HepG2 (cell line): ENCODE data around the gene THRB. TPM values are rescaled to one million over a fixed set of nuclear protein-coding genes. Genes with fewer than 3 reads are reported as not detected.

Experiments
- ATAC-seq: fragments of 200-7000 bp; cut with Tn5 transposase; 3 replicates; pipeline ENCODE4 v1.9.1; 2020; ENCODE audit warnings: mild to moderate bottlenecking, moderate library complexity
- BruUV-seq: library from RNA; stranded (reverse); fragments of 400-500 nt; replicated peaks from 2 replicates; lab custom pipeline; 2021; lab: Mats Ljungman, UMichigan
- CTCF ChIA-PET: fragments of 300-600 bp; formaldehyde crosslinking; extraction: SDS; loops from one replicate; lab custom pipeline; 2021; ENCODE audit warnings: low total read pairs, inconsistent platforms, low intra/inter-chr PET ratio; lab: Yijun Ruan, JAX
- POLR2A ChIA-PET: fragments of 350-600 bp; sonication (Branson Sonifier 250); formaldehyde crosslinking; loops from one replicate; lab custom pipeline; 2020; ENCODE audit warnings: antibody characterized with exemption, inconsistent platforms; lab: Yijun Ruan, JAX
- DNase-seq: peaks from one replicate; pipeline ENCODE4 v3.0.0-alpha.2; 2015; ENCODE audit warnings: low spot score
- FAIRE-seq: peaks from 3 replicates; lab custom pipeline; 2011; peaks lifted over from hg19 to GRCh38; lab: Jason Lieb, UNC
- H2AFZ ChIP-seq: one replicate; pipeline ENCODE4 v1.6.1; 2011; ENCODE audit warnings: low read length, inconsistent platforms
- H3K27ac ChIP-seq: fragments of 300-600 bp; 3 replicates; pipeline ENCODE4 v1.8.0; 2011; ENCODE audit warnings: mixed run types, mild to moderate bottlenecking, mixed read lengths, low read length, inconsistent platforms; ENCODE audit not compliant: insufficient read depth; ENCODE audit errors: extremely low read length
- H3K27me3 ChIP-seq, 2 experiments: fragments of 200-600 bp in 1 of 2; 2 replicates in 1 of 2; 3 replicates in 1 of 2; pipeline versions ENCODE4 v1.6.0 to v1.8.0; 2011; ENCODE audit warnings: low read length in 2 of 2, mild to moderate bottlenecking in 2 of 2, moderate library complexity in 2 of 2, inconsistent platforms in 1 of 2; ENCODE audit not compliant: insufficient read depth in 2 of 2, control insufficient read depth in 1 of 2
- H3K36me3 ChIP-seq, 2 experiments: fragments of 200-600 bp in 1 of 2; replicated peaks in 1 of 2; 2 replicates in 1 of 2; 3 replicates in 1 of 2; pipeline versions ENCODE4 v1.5.1 to v1.8.0; 2011; ENCODE audit warnings: low read length in 2 of 2, inconsistent platforms in 1 of 2; ENCODE audit not compliant: insufficient read depth in 2 of 2, control insufficient read depth in 1 of 2
- H3K4me1 ChIP-seq: 2 replicates; pipeline ENCODE4 v1.5.1; 2012; ENCODE audit warnings: low read length, inconsistent platforms; ENCODE audit not compliant: insufficient read depth
- H3K4me2 ChIP-seq: 2 replicates; pipeline ENCODE4 v1.6.0; 2011; ENCODE audit warnings: low read depth, low read length, inconsistent platforms
- H3K4me3 ChIP-seq, 3 experiments: fragments of 200-600 bp in 1 of 3; sonication (generic), shearing (Covaris generic) in 1 of 3; replicated peaks in 1 of 3; 2 replicates each; pipeline ENCODE4 v1.5.1; 2011 to 2016; ENCODE audit warnings: low read length in 3 of 3, inconsistent platforms in 2 of 3, low read depth in 2 of 3, mild to moderate bottlenecking in 2 of 3, control low read depth in 1 of 3, mixed read lengths in 1 of 3; ENCODE audit not compliant: insufficient read depth in 1 of 3
- H3K79me2 ChIP-seq: one replicate; pipeline ENCODE4 v1.6.1; 2011; ENCODE audit warnings: low read length, inconsistent platforms; ENCODE audit not compliant: insufficient read depth
- H3K9ac ChIP-seq: 2 replicates; pipeline ENCODE4 v1.6.0; 2011; ENCODE audit warnings: mild to moderate bottlenecking, low read depth, low read length, inconsistent platforms; ENCODE audit not compliant: insufficient read depth
- H3K9me3 ChIP-seq: 2 replicates; pipeline ENCODE4 v1.5.1; 2012; ENCODE audit warnings: mild to moderate bottlenecking, low read length
- H4K20me1 ChIP-seq: 2 replicates; pipeline ENCODE4 v1.6.0; 2011; ENCODE audit warnings: inconsistent platforms, mild to moderate bottlenecking, low read length, moderate library complexity; ENCODE audit not compliant: insufficient read depth
- CEBPB ChIP-seq: IDR thresholded peaks from 2 replicates; pipeline ENCODE4 v1.6.1; 2011; ENCODE audit warnings: low read depth, low read length, improper control_type of control experiment, borderline replicate concordance
- CEBPG ChIP-seq: IDR thresholded peaks from 2 replicates; pipeline ENCODE4 v1.6.1; 2016
- MYC ChIP-seq: sonication (generic); formaldehyde crosslinking; IDR thresholded peaks from 2 replicates; pipeline ENCODE4 v1.9.0; 2021; ENCODE audit warnings: missing genetic modification reagents, borderline replicate concordance
- SMARCC2 ChIP-seq: fragments of 450-650 bp; IDR thresholded peaks from 2 replicates; pipeline ENCODE4 v1.6.1; 2017; ENCODE audit warnings: antibody characterized with exemption, mild to moderate bottlenecking
- ZBTB20 ChIP-seq: sonication (generic); formaldehyde crosslinking; IDR thresholded peaks from 2 replicates; pipeline ENCODE4 v1.8.1; 2023; ENCODE audit warnings: missing genetic modification reagents, low read depth, mild to moderate bottlenecking, borderline replicate concordance
- ZNF772 ChIP-seq: sonication (generic); formaldehyde crosslinking; IDR thresholded peaks from 2 replicates; pipeline ENCODE4 v1.5.0; 2020; ENCODE audit warnings: mild to moderate bottlenecking, missing genetic modification reagents
- ZSCAN9 ChIP-seq: IDR thresholded peaks from 2 replicates; pipeline ENCODE4 v1.6.1; 2016; ENCODE audit warnings: borderline replicate concordance
- WGBS: methylation state at CpG from one replicate; pipeline ENCODE4 v1.1.6; 2017; ENCODE audit warnings: low lambda C conversion rate; 5-methylcytosine and 5-hydroxymethylcytosine counted together
- in situ Hi-C: cut with HindIII; loops from 2 replicates; pipeline ENCODE4 v1.10.0; 2017; ENCODE audit warnings: low pct_unique_long_range_greater_than_20kb; ENCODE audit not compliant: extremely low pct_ligation_motif_present
- intact Hi-C: fragments of 100-400 bp; cut with micrococcal nuclease; formaldehyde crosslinking; loops from one replicate; pipeline ENCODE4 v1.10.0; 2022; ENCODE audit not compliant: unreplicated experiment
- polyA plus RNA-seq, 8 experiments: library from polyadenylated mRNA; depleted of rRNA in 3 of 8; stranded (reverse) in 7 of 8; unstranded in 1 of 8; fragments of >200 nt; fragmentation: Illumina TruSeq in 4 of 8; extraction: Trizol in 4 of 8; gene quantifications; 2 replicates each; pipeline versions ENCODE4 v1.2.1 to v1.2.3, GENCODE V29; 2011 to 2016; ENCODE audit warnings: low read depth in 4 of 8, missing spikeins in 1 of 8, mixed read lengths in 1 of 8; ENCODE audit not compliant: insufficient read depth in 1 of 8
- total RNA-seq, 5 experiments: library from RNA; depleted of rRNA; stranded (reverse); fragments of >200 nt; fragmentation: Illumina TruSeq; extraction: Trizol; gene quantifications; 2 replicates each; pipeline ENCODE4 v1.2.3, GENCODE V29; 2016; ENCODE audit warnings: low read depth in 1 of 5
- TF ChIP-seq, protein P1 (sequence below): sonication (generic); formaldehyde crosslinking; IDR thresholded peaks from 2 replicates; pipeline ENCODE4 v1.5.0; 2020; ENCODE audit warnings: missing genetic modification reagents

THRB gene
- total and polyA plus RNA-seq, 2 of the 13 experiments (the other 11 are each of a cell fraction or from before 2014, with no cell fraction given): 4.7 to 22.7 TPM

DNA sequence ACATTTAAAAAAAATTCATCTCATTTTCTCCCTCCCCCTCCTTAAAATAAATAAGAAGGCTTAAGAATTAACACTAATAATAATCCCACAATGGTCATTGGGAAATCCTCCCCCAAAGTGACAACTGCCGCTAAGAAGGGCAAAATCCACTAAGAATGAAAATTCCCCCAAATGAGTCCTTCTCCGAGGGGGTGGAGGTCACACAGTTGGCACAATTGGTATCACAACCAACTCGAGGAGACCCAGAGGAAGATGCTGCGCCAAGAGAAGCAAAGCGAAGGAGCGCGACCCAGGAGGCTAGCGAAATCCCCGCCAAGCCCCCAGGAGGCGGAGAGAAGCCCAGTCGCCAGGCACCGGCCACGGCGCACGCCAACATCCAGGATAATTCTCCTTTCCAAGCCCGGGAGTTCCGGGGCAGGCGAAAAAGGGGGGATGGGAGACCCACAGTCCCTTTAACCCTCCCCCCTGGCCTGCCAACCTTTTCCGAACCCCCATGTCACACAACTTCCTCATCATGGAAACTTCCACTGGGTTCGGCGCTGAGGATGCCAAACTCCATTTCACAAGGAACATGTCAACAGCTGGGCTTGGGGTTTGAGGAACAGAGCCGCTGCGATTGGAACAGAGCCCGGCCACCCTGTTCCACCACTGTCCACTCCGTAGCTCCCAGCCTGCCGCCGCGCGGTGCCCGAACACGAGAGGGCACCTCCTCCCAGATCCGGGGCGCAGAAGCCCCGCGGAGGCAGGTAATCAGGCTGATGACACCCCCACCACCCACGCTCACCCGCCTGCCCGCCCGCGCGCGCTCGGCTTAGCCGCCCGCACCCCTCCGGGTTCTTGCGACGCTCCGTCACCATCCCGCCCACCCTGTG is 668 bp downstream of the THRB start (continued):
- TF ChIP-seq, protein P1, sequence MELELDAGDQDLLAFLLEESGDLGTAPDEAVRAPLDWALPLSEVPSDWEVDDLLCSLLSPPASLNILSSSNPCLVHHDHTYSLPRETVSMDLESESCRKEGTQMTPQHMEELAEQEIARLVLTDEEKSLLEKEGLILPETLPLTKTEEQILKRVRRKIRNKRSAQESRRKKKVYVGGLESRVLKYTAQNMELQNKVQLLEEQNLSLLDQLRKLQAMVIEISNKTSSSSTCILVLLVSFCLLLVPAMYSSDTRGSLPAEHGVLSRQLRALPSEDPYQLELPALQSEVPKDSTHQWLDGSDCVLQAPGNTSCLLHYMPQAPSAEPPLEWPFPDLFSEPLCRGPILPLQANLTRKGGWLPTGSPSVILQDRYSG: no peak
- no peak for TF ChIP-seq CEBPG (CRISPR knock-in tag)
- no peak for TF ChIP-seq ZSCAN9 (CRISPR knock-in tag)
- TF ChIP-seq ZBTB20: no peak; the same call in 1 of the 2 replicates
- TF ChIP-seq SMARCC2: no peak
- TF ChIP-seq, all 625 proteins: peak for 117

DNA sequence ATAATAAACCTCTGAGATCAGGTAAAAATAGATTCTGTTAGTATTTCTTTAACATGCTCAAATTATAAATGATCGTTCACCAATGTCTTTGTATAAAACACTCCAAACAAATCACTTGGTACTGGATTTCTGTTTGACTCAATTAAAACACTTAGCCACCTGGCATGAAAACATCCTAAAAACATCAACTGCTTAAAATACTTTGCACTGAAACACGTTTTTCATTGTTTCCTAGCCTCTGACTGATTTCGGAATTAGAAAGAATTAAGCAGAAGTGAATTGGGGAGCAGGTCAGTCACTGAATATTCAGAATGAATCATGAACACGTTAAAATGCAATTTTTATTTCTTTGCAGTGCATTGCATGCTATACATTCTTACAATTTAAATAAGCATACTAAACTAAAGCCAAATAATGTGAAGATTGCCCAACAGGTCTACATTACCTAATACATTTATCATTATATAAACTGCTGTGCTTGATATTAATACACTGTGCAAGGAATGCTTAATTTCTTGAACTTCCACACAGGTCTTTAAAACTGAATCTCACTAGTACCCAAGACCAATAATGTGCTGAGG is 1.6 kb downstream of the THRB start:
- in situ Hi-C loops (loop anchor here (10.0 kb wide), 1 partner anchor 128 kb away; no protein-coding TSS in a partner anchor), intact Hi-C loops (no loop called here)
- peak overlapping the region; percentile 83 to 96 (median 92); a peak in 5 of 6 replicates for H3K4me3 ChIP-seq
- H3K27ac ChIP-seq: peak overlapping the region; percentile 93
- no peaks in the 10 kb centered on the region; the same call in 1 of the 2 replicates for H4K20me1 ChIP-seq
- ATAC-seq: no peak
- H3K4me2 ChIP-seq: peak overlapping the region; percentile 94
- no peak overlapping the region for H2AFZ ChIP-seq
- ChIA-PET CTCF (interaction anchor here (1.1 kb wide), 1 partner anchor 228 kb away, joined by 3 read pairs; no protein-coding TSS in a partner anchor), POLR2A (no interaction called here)
- 17% methylated on average over 4 of the region's 4 CpGs for WGBS
- BruUV-seq: TSS peak; percentile 53
- H3K9me3 ChIP-seq: no peaks in the 10 kb centered on the region
- no peaks in the 10 kb centered on the region; a peak in 1 of 5 replicates for H3K27me3 ChIP-seq
- H3K4me1 ChIP-seq: peaks cover 51% of the 10 kb centered on the region
- no peak for DNase-seq
- no peak for FAIRE-seq
- H3K79me2 ChIP-seq: peaks cover 57% of the 10 kb centered on the region
- H3K36me3 ChIP-seq: no peaks in the 10 kb centered on the region
- TF ChIP-seq CEBPB (0 out of 2 replicates have a peak, but pooled peaks have one; percentile 12), CEBPG (CRISPR knock-in tag) (0 out of 2 replicates have a peak, but pooled peaks have one; percentile 12), ZNF772 (CRISPR knock-in tag) (no peak), MYC (CRISPR knock-in tag) (no peak)
- peak overlapping the region; percentile 86 for H3K9ac ChIP-seq
